Esophagus (tissue), 2 donors: ENCODE results near the gene KCNQ2. TPM values are rescaled to one million over a fixed set of nuclear protein-coding genes. Genes with fewer than 3 reads are reported as not detected.

Experiments
- H3K27ac ChIP-seq, 2 donors: one replicate each; pipeline ENCODE4 v1.5.1; 2013; ENCODE audit warnings: low read depth in 2 of 2, mild to moderate bottlenecking in 2 of 2, inconsistent platforms in 1 of 2, low read length in 1 of 2, moderate library complexity in 1 of 2
- H3K27me3 ChIP-seq, 2 donors: one replicate each; pipeline ENCODE4 v1.6.1; 2013; ENCODE audit warnings: low read length in 2 of 2, control low read depth in 1 of 2, mild to moderate bottlenecking in 1 of 2; ENCODE audit not compliant: insufficient read depth in 2 of 2, control insufficient read depth in 1 of 2
- H3K36me3 ChIP-seq, 2 donors: one replicate each; pipeline ENCODE4 v1.6.1; 2013; ENCODE audit warnings: low read length in 1 of 2; ENCODE audit not compliant: control insufficient read depth in 2 of 2, insufficient read depth in 2 of 2
- H3K4me1 ChIP-seq, 2 donors: one replicate each; pipeline ENCODE4 v1.6.1; 2013; ENCODE audit warnings: low read length in 1 of 2; ENCODE audit not compliant: control insufficient read depth in 2 of 2, insufficient read depth in 2 of 2
- H3K4me3 ChIP-seq, 2 donors: one replicate each; pipeline ENCODE4 v1.5.1; 2013; ENCODE audit warnings: low read length in 2 of 2, mild to moderate bottlenecking in 2 of 2, low read depth in 1 of 2, moderate library complexity in 1 of 2
- H3K9me3 ChIP-seq, 2 donors: one replicate each; pipeline ENCODE4 v1.6.1; 2013; ENCODE audit warnings: mild to moderate bottlenecking in 2 of 2, low read depth in 1 of 2, low read length in 1 of 2, moderate library complexity in 1 of 2; ENCODE audit not compliant: control insufficient read depth in 2 of 2, insufficient read depth in 1 of 2
- WGBS, 2 donors: extraction: QIAGEN DNeasy Blood & Tissue Kit; methylation state at CpG; one replicate each; pipeline ENCODE4 v1.1.7; 2013; 5-methylcytosine and 5-hydroxymethylcytosine counted together
- polyA plus RNA-seq, 2 donors: library from polyadenylated mRNA; stranded (reverse); fragments of 200-250 nt; gene quantifications; one replicate each; pipeline ENCODE4 v1.2.3, GENCODE V29; 2013
- donor health status: healthy with polysubstance abuse.
- donor health status: Bipolar disorder and iron deficiency.

KCNQ2 gene
- polyA plus RNA-seq, 2 donors = 0.01 to 0.06 TPM

DNA sequence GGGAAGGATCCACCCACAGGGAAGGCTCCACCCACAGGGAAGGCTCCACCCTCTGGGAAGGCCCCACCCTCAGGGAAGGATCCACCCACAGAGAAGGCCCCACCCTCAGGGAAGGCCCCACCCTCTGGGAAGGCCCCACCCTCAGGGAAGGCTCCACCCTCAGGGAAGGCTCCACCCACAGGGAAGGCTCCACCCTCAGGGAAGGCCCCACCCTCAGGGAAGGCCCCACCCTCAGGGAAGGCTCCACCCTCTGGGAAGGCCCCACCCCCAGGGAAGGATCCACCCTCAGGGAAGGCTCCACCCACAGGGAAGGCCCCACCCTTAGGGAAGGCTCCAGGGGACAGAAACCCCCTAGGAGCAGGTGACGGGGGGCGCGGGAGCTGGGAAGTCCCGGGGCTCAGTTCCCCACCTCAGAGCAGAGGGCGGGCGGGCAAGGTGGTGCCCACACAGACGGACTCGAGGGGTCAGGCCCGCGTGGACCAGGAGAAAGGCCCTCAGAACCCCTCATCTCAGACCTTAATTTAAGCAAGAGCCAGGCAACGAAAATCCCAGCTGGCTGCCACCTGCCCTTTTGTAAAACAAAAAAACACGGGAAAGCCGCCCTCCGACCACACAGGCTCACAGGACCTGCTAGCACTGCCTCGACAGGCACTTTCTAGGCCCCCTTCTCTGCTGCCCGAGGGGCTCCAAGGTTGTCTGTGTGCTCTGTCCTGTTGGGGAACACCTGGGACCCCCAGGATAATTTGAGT lies 39.7 kb downstream of the KCNQ2 start:
- no peak overlapping the region for H3K4me3 ChIP-seq
- WGBS, 2 donors = 80 to 81% methylated on average over 16 of the region's 16 CpGs
- no peaks in the 10 kb centered on the region for H3K36me3 ChIP-seq
- no peaks in the 10 kb centered on the region for H3K27me3 ChIP-seq
- no peaks in the 10 kb centered on the region for H3K4me1 ChIP-seq
- no peaks in the 10 kb centered on the region for H3K9me3 ChIP-seq
- H3K27ac ChIP-seq = no peak overlapping the region

DNA sequence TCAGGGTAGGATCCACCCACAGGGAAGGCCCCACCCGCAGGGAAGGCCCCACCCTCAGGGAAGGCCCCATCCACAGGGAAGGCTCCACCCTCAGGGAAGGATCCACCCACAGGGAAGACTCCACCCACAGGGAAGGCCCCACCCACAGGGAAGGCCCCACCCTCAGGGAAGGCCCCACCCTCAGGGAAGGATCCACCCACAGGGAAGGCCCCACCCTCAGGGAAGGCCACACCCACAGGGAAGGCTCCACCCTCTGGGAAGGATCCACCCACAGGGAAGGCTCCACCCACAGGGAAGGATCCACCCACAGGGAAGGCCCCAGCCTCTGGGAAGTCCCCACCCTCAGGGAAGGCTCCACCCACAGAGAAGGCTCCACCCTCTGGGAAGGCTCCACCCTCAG lies 40.5 kb downstream of the KCNQ2 start:
- Histone ChIP-seq H3K9me3 (no peaks in the 10 kb centered on the region), H3K27ac (no peak overlapping the region), H3K4me1 (no peaks in the 10 kb centered on the region), H3K4me3 (no peak overlapping the region), H3K27me3 (no peaks in the 10 kb centered on the region), H3K36me3 (no peaks in the 10 kb centered on the region)
- WGBS, 2 donors = 0 to 20% methylated on average over 1 of the region's 1 CpG

DNA sequence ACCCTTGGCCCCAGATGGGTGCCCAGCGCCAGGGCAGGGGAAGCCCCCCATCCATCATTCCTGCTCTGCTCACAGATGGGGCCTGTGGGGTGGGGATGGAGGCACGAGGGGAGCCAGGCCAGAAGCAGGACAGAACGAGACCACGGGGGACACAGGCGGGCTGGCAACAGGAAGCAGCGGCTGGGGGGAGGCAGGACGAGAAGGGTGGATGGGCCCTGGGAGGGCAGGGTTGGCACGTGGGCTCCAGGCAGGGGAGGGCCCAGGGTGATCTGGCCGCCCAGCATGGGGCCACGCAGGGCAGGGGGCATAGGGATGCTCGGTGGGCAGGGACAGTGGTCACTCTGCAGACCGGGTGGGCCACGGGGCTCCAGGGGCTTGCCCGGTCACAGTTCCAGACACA lies 41.6 kb downstream of the KCNQ2 start:
- Histone ChIP-seq H3K4me1 (no peaks in the 10 kb centered on the region), H3K4me3 (no peak overlapping the region), H3K36me3 (no peaks in the 10 kb centered on the region), H3K27ac (no peak overlapping the region), H3K9me3 (no peaks in the 10 kb centered on the region), H3K27me3 (no peaks in the 10 kb centered on the region)
- WGBS, 2 donors = 80 to 81% methylated on average over 14 of the region's 14 CpGs

DNA sequence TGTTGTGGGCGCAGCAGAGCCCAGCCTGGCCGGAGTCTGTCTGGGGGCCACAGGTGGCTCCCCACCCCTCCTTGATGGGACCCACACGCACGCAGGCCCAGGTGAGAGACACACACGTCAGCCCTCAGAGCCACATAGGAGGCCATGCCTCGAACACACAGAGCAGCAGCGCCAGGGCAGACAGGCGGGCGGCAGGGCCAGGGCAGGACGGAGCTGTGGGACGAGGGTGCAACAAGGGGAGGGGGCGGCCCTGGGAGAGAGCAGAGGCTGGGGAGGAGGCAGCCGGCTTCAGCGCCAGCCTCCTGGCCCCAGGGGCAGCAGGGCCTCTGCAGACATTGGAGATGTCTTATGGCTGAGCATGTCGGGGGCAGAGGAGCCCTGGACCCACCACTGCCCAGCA lies 42.5 kb downstream of the KCNQ2 start:
- Histone ChIP-seq H3K9me3 (no peaks in the 10 kb centered on the region), H3K36me3 (no peaks in the 10 kb centered on the region), H3K27me3 (no peaks in the 10 kb centered on the region), H3K27ac (no peak overlapping the region), H3K4me1 (no peaks in the 10 kb centered on the region), H3K4me3 (no peak overlapping the region)
- WGBS, 2 donors = 81 to 84% methylated on average over 15 of the region's 15 CpGs

DNA sequence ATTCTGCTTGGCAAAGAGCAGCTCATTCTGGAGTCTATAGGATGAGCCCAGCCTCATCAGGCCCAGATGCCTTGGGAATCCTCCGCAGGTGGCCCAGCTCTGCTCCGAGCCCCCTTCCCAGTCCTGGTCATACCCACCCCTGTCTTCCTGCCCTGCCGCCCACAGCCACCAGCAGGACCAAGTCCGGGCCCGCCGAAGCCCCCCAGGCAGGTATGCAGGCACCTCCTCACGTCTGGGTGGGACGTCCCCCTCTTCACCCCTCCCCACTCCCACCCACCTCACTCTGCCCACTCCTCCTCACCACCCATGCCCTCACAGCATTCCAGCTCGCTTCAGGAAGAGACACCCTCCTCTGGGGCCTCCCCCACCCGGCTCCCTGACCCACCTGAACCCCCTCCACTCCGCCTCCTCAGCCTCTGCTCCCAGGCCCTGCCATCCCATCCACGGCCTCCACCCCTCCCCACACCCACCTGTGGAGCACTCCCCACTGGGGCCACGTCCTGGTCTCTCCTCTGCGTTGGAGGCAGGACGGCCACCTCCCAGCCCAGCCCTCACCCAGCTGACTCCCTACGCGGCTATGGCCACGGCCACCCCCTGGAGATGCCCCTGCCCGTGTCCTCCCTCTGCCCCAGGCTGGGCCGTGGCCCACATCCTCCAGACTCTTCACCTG lies 43.4 kb downstream of the KCNQ2 start:
- WGBS, 2 donors = 77 to 82% methylated on average over 20 of the region's 20 CpGs
- Histone ChIP-seq H3K27me3 (no peaks in the 10 kb centered on the region), H3K4me3 (no peak overlapping the region)

DNA sequence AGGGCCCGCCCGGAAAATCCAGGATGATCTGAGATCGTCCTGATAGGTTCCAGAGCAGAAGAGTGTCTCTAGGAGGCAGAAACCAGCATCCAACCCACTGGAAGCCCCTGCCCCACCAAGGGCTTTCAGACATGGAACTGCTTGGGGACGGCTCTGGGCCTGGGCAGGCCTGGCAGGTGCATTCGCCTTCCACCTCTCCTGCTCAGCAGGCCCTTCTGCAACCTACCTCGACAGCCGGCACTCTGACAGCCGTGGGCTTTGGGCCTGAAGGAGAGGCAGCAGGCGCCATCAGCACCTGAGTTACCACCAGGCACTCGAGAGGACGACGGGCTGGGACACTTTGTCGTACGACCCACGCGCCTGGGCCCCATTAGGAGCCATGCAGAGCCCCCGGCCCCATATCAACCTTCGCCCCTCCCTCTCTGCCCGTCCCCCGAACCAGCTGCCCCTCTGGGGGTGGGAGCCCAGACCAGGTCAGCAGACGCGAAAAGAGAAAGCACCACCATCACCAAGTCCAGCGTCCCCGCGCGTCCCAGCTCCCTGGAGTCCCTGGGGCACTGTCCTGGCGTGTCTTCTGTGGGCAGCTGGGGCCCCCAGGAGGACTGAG lies 44.6 kb downstream of the KCNQ2 start:
- Histone ChIP-seq H3K9me3 (no peaks in the 10 kb centered on the region), H3K27ac (no peak overlapping the region), H3K4me3 (no peak overlapping the region), H3K27me3 (no peaks in the 10 kb centered on the region), H3K36me3 (no peaks in the 10 kb centered on the region), H3K4me1 (no peaks in the 10 kb centered on the region)
- 88 to 90% methylated on average over 27 of the region's 27 CpGs for WGBS, 2 donors

More for the DNA sequence above, 43.4 kb downstream of the KCNQ2 start:
- no peaks in the 10 kb centered on the region for H3K36me3 ChIP-seq
- H3K27ac ChIP-seq = no peak overlapping the region
- H3K4me1 ChIP-seq = no peaks in the 10 kb centered on the region
- no peaks in the 10 kb centered on the region for H3K9me3 ChIP-seq

DNA sequence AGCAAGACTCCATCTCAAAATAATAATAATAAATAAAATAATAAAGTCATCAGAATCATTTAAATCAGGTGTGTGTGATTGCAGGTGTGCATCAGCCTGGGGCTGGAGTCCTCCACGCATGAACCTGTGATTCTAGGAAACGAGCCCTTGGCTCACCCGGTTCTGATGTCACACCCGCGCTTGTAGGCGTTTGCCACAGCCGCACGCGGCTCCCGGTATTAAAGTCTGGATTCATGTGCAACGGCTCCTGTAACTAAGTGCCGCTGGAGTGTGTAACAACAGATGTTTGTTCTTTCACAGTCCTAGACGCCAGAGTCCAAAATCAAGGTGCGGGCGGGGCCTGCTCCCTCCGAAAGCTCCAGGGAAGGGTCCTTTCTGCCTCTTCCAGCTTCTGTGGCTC lies 45.2 kb downstream of the KCNQ2 start:
- no peaks in the 10 kb centered on the region for H3K9me3 ChIP-seq
- no peaks in the 10 kb centered on the region for H3K36me3 ChIP-seq
- H3K4me1 ChIP-seq = no peaks in the 10 kb centered on the region
- no peak overlapping the region for H3K4me3 ChIP-seq
- H3K27ac ChIP-seq = no peak overlapping the region
- WGBS, 2 donors = 65 to 81% methylated on average over 16 of the region's 16 CpGs
- H3K27me3 ChIP-seq = no peaks in the 10 kb centered on the region

DNA sequence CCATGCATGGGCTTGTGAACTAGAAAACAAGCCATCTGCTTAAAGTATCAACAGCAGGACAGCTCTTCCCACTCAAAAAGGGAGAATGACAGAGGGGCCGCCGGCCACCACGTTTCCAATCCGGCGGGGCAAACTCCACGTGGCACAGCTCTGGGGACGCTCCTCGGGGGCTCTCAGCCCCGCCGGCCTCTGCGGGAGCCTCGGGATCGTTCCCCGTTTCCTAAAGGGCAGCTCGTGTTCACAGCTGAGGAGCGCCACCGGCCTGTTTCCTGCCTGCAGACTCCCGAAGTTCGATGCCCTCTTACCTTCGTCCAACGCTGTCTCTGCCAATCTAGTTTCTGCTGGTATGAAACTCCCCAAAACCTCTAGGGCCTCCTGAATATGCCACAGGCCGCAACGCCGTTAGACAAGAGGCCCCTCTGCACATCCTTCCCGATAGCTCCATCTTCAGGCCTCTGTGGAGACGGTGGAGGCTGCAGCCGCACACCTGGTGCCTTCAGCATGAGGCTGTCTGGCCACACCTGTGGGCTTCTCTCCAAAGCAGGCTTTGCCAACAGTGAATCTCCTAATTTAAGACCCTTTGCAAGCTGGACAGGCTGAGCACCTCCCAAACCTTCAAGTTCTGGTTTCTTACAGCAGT lies 46.5 kb downstream of the KCNQ2 start:
- peaks cover 0 to 2% of the 10 kb centered on the region in 2 donors for H3K27me3 ChIP-seq

DNA sequence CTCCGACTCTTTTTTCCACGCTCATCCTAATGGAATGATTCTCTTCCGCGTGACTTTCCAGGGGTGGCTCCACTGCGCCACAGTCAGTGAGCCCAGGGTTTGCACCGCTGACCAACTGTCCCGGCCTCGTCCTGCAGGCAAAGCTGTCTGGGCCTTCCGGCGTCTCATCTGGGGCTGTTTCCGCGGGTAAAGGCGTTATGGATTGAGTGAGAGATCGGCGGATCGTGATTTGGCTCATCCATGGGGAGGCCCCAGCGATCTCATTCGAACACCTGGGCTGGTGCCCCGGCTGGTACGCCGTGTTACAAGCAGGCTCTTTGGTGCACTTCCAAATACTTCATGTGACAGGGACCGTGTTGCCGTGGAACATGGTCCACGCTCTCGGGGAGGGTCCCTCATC lies 47.8 kb downstream of the KCNQ2 start:
- Histone ChIP-seq H3K4me3 (no peak overlapping the region), H3K27ac (no peak overlapping the region), H3K36me3 (no peaks in the 10 kb centered on the region), H3K9me3 (no peaks in the 10 kb centered on the region), H3K4me1 (no peaks in the 10 kb centered on the region), H3K27me3 (peaks cover 0 to 5% of the 10 kb centered on the region in 2 donors)
- 85 to 93% methylated on average over 25 of the region's 25 CpGs for WGBS, 2 donors

More for the DNA sequence above, 46.5 kb downstream of the KCNQ2 start:
- 80 to 87% methylated on average over 27 of the region's 27 CpGs for WGBS, 2 donors
- Histone ChIP-seq H3K4me3 (no peak overlapping the region), H3K4me1 (no peaks in the 10 kb centered on the region), H3K27ac (no peak overlapping the region), H3K9me3 (no peaks in the 10 kb centered on the region), H3K36me3 (no peaks in the 10 kb centered on the region)
